GM08714 (cell line): ENCODE results near the gene RCOR3.
"Not testable (repeated sequence)": the region's sequence is repeated elsewhere in the genome, so short reads cannot be mapped to it uniquely, and the experiment has no call there.

Source experiments
- H3K4me3 ChIP-seq: fragments of 200-500 bp; sonication (Bioruptor generic); 2 replicates; pipeline ENCODE4 v1.5.1; 2014; ENCODE audit warnings: mild to moderate bottlenecking, low read length, inconsistent platforms
- ZNF274 ChIP-seq: IDR thresholded peaks from 2 replicates; pipeline ENCODE4 v1.6.1; 2012; ENCODE audit warnings: mild to moderate bottlenecking, low read depth, low read length

RCOR3 gene

GRCh38 chr1:211258756-211259637 is at the start of gene RCOR3:
TSS of gene RCOR3 (plus strand) at chr1:211259366. CDS start at chr1:211259561, 195 bp downstream.
- TF ChIP-seq ZNF274: no peak
- peak within 1 kb of the TSS; percentile 98 for H3K4me3 ChIP-seq

- H3K4me3 ChIP-seq: no peak overlapping the region
- TF ChIP-seq ZNF274: no peak
Observed at GRCh38 chr1:211210052-211210451, 49.1 kb upstream of the RCOR3 start.

DNA sequence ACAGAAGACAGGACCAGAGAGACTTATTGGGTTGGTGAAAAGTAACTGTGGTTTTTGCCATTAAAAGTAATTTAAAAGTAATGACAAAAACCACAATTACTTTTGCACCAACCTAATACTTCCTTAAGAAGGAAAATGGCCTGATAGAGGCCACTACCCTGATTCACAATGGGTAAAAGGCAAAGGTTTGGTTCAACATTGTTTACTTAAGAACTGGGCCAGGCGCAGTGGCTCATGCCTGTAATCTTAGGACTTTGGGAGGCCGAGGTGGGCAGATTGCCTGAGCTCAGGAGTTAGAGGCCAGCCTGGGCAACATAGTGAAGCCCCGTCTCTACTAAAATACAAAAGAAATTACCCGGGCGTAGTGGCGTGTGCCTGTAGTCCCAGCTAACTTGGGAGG is 48.2 kb upstream of the RCOR3 start:
- H3K4me3 ChIP-seq: no peak overlapping the region
- no peak for TF ChIP-seq ZNF274

DNA sequence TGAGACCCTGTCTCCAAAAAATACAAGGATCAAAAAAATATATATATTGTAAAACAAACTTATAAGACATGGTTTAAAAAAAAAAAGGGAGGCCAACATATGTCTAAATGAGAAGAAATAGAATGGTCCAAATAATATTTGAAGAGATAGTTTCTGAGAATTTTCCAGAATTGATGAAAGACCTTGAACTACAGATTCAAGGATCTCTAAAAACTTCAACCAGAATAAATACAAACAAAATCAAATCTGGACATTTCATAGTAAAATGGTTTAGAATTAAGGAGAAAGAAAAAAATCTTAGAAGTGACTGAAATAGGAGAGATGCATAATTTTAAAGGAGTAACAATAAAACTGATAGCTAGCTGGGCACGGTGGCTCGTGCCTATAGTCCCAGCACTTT is 45.5 kb upstream of the RCOR3 start:
- TF ChIP-seq ZNF274: no peak
- H3K4me3 ChIP-seq: no peak overlapping the region

DNA sequence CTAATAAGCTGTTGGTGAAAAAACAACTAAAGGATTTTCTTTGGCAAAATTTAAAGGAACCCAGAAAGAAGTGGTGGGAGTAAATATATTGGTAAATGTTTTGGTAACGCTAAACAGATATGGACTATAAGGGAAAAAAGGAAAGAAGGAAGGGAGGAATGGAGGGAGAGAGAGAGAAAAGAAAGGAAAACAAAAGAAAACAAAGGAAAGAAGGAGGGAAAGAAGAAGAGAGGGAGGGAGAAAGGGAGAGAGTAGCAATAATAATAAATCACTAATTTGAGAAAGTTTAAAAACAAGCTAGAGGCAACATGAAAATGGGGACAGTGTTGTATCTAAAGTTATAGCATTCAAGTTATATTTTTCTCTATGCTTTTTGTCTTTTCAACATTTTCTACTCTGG is 43.6 kb upstream of the RCOR3 start:
- no peak overlapping the region for H3K4me3 ChIP-seq
- TF ChIP-seq ZNF274: no peak

- no peak for TF ChIP-seq ZNF274
- H3K4me3 ChIP-seq: no peak overlapping the region
Observed at GRCh38 chr1:211217392-211217791, 41.8 kb upstream of the RCOR3 start.

DNA sequence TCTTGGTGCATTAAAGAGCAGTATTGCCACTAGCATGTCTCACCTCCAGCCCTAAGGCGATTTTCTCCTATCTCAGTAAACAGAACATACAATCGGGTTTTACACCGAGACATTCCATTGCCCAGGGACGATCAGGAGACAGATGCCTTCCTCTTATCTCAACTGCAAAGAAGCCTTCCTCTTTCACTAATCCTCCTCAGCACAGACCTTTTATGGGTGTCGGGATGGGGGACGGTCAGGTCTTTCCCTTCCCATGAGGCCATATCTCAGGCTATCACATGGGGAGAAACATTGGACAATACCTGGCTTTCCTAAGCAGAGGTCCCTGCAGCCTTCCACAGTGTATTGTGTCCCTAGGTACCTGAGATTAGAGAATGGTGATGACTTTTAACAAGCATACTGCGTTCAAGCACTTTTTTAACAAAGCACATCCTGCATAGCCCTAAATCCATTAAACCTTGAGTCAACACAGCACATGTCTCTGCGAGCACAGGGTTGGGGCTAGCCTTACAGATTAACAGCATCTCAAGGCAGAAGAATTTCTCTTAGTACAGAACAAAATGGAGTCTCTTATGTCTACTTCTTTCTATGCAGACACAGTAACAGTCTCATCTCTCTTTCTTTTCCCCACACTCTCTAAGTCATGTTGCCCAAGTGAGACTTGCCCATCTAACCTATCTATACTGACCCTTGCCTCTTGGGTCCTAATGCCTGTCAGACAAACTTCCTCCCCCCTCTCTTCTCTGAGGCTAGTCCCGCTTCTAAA is 36.5 kb upstream of the RCOR3 start:
- H3K4me3 ChIP-seq: not testable (repeated sequence)

DNA sequence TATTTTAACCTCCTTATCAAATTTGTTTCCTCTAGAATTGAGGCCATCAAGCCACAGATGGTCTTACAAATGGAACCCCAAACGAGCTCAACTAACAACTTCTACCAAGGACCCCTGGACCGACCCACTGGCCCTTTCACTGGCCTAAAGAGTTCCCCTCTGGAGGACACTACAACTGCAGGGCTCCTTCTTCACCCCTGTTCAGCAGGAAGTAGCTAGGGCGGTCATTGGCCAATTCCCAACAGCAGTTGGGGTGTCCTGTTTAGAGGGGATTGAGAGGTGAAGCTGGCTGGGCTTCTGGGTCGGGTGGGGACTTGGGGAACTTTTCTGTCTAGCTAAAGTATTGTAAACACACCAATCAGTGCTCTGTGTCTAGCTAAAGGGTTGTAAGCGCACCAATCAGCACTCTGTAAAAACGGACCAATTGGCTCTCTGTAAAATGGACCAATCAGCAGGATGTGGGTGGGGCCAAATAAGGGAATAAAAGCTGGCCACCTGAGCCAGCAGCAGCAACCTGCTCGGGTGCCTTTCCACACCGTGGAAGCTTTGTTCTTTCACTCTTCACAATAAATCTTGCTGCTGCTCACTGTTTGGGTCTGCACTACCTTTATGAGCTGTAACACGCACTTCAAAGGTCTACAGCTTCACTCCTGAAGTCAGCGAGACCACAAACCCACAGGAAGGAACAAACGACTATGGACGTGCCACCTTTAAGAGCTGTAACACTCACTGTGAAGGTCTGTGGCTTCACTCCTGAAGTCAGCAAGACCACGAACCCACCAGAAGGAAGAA is 30.4 kb upstream of the RCOR3 start:
- not testable (repeated sequence) for H3K4me3 ChIP-seq

DNA sequence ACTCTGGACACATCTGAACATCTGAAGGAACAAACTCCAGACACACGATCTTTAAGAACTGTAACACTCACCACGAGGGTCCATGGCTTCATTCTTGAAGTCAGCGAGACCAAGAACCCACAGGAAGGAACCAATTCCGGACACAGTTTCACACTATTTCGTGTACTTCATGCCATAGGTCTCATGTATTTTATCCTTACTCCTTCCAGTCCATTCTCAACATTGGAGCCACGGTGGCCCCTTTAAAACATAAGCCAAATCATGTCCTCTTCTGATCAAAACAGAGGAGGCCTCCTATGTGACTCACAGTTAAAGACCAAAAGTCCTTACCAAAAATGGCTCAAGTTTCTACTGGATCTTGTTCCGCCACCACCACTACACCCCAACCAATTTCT is 29.8 kb upstream of the RCOR3 start:
- no peak for TF ChIP-seq ZNF274
- H3K4me3 ChIP-seq: no peak overlapping the region

DNA sequence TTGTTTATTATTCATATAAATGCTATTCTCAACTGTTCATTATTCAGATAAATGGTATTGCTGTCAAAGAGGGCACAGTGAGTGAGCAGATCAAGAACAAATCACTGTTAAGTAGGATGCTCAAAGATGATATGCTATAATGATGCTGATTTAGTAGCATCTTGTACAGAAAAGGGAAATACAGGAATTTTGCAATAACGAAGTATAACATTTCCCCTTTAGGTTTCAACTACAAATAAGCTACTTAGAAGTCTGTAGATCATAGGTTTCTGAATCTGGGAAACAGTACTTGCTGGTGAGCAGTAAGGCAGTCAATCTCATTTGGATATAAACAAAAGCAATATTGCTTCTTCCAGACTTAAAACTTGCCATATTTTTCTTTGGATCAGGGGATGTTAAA is 27.3 kb upstream of the RCOR3 start:
- no peak overlapping the region for H3K4me3 ChIP-seq
- TF ChIP-seq ZNF274: no peak

DNA sequence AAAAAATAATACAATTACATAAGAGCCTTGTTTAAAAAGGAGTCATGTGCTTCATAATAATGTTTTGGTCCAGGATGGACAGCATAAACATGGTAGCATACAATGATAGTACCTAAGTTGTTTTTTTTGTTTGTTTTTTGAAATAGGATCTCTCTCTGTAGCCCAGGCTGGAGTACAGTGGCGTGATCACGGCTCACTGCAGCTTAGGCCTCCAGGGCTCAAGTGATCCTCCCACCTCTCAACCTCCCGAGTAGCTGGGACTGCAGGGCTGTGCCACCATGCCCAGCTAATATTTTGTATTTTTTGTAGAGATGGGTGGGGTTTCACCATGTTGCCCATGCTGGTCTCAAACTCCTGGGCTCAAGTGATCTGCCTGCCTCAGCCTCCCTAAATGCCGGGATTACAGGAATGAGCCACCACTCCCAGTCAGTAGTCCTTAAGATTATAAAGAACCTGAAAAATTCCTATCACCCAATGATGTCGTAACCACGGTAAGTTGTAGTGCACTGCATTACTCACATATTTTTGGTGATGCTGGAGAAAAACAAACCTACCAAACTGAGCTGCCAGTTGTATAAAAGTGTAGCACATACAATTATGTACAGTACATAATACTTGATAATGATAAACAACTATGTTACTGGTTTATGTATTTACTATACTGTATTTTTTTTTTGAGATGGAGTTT is 22.4 kb upstream of the RCOR3 start:
- no peak for TF ChIP-seq ZNF274
- H3K4me3 ChIP-seq: no peak overlapping the region

- no peak for TF ChIP-seq ZNF274
- no peak overlapping the region for H3K4me3 ChIP-seq
Observed at GRCh38 chr1:211237579-211237978, 21.6 kb upstream of the RCOR3 start.

DNA sequence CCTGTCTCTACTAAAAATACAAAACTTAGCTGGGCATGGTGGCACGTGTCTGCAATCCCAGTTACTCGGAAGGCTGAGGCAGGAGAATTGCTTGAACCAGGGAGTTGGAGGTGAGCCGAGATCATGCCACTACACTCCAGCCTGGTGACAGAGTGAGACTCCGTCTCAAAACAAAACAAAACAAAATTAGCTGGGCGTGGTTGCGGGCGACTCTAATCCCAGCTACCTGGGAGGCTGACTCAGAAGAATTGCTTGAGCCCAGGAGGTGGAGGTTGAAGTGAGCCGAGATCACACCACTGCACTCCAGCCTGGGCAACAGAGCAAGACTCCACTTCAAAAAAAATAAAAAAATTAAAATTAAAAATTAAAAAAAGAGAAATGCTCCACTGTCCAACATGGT is 18.6 kb upstream of the RCOR3 start:
- H3K4me3 ChIP-seq: not testable (repeated sequence)

DNA sequence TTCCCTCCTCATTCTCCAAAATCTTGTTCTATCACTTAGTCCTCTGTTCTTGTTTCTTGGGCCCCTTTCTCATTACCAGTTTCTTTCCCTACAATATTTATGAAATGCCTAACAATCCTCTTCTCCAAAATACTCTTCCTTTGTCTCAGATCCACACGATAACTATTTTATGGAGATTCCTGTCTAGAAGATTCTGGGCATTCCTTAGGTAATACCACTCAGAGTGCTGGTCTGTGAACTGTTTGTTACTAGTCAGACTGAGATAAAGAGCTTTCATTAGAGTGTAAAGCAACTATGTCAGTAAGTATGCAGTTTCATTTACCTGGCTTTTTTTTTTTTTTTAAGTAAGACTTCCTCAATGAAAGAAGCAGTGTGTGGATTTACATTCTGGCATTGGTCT is 18.1 kb upstream of the RCOR3 start:
- no peak for TF ChIP-seq ZNF274
- H3K4me3 ChIP-seq: no peak overlapping the region

DNA sequence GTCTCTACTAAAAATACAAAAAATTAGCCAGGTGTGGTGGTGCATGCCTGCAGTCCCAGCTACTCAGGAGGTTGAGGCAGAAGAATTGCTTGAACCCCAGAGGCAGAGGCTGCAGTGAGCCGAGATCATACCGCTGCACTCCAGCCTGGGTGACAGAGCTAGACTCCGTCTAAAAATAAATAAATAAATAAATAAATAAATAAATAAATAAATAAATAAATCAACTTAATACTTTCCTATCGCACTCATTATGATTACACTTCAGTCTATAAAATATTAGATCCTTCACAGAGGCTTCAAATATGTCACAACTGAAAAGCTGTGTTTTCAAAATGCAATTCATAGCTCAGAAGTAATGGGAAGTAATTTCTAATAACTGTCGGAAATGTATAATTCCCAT is 15.5 kb upstream of the RCOR3 start:
- H3K4me3 ChIP-seq: not testable (repeated sequence)

- not testable (repeated sequence) for H3K4me3 ChIP-seq
Observed at GRCh38 chr1:211246583-211246982, 12.6 kb upstream of the RCOR3 start.
